ENCODE results near the gene PSPH.
"Not testable (repeated sequence)": the region's sequence is repeated elsewhere in the genome, so short reads cannot be mapped to it uniquely, and the experiment has no call there.

The PSPH gene

DNA sequence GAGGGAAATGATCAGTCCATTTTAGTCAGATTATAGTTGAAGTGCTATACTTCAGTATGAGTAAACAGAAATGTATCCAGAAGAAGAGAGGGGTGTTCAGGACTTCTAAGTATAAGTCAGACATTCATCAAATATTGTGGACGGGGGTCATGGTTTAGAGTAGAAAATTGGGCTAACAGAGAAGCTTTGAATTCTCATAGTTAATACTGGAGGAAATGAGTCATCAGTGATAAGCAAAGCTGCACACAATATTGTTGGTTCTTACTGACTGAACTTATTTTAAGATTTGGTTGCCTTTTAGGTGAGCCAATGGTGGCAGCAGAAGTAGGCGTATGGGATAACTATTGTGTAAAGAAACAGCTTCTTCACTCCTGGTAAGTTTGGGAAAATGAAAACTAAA lies 11.1 kb upstream of the PSPH start:
- no peak for DNase-seq

DNA sequence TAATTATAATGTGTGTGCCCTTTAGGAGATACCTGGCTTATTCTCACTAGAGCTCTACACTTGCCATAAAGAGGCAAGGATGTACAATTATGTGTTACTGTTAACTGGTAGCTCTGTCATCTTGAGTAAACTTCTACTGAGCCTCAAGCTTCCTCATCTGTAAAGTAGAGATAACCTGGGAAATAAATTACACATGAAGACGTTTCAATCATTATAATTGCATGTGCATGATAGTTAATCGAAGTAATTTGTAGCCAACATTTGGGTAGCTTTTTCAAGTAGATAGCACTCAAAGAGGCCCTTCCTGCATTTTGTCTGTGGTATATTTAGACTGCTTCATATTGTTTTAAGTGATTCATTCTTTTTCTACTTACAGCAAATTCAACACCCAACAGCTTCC lies 2.7 kb upstream of the PSPH start:
- no peak for DNase-seq

GRCh38 chr7:56053379-56053778 lies 2.1 kb upstream of the PSPH start:
- no peak for DNase-seq

GRCh38 chr7:56051053-56051338 lies 248 bp downstream of the PSPH start:
- no peak for DNase-seq

DNA sequence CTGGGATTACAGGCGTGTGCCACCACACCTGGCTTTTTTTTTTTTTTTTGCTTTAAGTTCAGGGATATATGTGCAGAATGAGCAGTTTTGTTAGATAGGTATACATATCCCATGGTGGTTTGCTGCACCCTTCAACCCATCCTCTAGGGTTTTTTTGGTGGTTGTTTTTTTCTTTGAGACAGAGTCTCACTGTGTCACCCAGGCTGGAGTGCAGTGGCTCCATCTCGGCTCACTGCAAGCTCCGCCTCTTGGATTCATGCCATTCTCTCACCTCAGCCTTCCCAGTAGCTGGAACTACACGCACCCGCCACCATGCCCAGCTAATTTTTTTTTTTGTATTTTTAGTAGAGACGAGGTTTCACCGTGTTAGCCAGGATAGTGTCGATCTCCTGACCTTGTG lies 2.5 kb downstream of the PSPH start:
- not testable (repeated sequence) for DNase-seq

- no peak for DNase-seq
Measured at GRCh38 chr7:56048245-56048644, 3.0 kb downstream of the PSPH start.

GRCh38 chr7:56047446-56048116 lies 3.7 kb downstream of the PSPH start:
- not testable (repeated sequence) for DNase-seq

DNA sequence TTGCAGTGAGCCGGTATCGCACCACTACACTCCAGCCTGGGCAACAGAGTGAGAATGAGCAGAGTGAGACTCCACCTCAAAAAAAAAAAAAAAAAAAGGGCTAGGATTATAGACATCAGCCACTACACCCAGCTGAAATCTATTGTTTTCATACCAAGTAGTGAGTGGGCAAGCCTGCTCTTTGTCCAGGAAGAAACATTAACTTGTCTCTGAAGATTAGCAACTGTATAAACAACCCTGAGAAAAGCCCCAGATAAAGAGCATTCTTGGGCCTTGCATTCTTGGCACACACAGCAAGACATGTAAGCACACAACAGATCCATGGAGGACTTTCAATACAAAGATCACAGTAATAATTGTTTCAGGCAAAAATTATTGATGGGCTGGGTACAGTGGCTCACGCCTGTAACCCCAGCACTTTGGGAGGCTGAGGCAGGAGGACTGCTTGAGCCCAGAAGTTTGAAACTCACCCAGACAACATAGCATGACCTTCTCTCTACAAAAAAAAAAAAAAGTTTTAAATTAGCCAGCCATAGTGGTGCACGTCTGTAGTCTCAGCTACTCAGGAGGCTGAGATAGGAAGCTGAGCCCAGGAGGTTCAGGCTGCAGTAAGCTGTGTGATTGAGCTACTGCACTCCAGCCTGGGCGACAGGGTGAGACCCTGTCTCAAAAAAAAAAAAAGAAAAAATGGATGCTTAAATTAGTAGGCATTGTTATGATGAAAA lies 4.4 kb downstream of the PSPH start:
- no peak for DNase-seq

GRCh38 chr7:56045758-56046157 lies 5.5 kb downstream of the PSPH start:
- DNase-seq, result not testable (repeated sequence)

DNA sequence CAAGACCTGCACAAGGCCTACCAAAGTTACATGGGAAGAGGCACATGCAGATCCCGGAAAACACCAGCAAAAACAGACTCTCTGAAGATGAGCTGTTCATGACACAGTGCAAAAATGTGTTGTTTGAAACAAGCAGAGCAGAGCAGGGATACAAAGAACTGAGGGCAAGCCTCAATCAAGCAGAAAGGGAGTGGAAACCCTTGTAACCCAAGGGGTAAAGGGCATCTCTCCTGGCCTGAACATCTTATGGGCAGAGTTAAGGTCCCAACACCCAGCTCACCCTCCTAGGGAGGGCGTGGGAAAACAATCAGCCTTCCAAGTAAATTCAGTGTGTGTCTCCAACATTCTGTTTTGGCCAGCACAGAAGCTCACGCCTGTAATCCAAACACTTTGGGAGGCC lies 10.5 kb downstream of the PSPH start:
- DNase-seq, result no peak

DNA sequence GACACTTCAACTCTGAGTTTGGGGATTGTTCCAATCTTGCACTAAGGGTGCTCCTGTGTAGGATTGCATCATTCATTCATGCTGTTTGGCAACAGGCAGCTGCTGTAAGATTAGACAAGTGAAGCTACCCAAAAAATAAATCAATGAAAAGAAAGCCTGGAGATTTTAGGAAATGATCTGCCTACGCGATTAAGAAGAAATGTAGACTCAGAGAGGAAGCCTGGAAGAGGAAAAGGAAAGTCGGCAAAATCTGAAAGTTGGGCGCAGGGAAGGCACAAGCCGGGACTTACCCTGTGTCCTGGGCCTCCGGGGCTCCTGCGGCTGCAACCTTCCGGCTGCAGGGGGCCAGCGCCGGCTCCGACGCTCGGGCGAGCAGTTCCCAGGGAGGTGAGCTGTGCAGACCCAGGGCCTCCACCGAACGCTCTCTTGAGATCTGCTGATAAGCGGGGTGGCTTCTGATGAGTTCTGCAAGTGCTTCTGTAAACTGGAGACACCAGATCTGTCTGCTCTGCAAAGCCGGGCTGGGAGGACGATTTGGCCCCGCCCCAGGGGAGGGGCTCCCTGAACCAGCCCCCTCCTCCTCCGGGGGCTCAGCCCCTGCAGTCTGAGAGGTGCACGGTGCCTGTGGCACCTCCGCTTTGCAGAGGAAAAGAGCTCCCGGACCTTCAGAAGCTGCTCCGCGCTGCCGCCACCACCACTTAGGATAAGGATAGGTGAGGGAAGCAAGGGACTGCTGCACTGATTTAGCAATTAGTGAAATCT lies 17.4 kb downstream of the PSPH start:
- peak; percentile 69 to 74 for DNase-seq

DNA sequence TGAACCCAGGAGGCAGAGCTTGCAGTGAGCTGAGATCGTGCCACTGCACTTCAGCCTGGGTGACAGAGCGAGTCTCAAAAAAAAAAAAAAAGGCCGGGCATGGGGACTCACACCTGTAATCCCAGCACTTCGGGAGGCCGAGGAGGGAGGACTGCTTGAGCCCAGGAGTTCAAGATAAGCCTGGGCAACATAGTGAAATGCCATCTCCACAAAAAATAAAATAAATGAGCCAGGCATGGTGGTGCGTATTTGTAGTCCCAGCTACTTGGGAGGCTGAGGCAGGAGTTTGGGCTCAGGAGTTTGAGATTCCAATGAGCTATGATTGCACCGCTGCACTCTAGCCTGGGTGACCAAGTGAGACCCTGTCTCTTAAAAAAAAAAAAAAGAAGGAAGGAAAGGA lies 18.7 kb downstream of the PSPH start:
- not testable (repeated sequence) for DNase-seq

DNA sequence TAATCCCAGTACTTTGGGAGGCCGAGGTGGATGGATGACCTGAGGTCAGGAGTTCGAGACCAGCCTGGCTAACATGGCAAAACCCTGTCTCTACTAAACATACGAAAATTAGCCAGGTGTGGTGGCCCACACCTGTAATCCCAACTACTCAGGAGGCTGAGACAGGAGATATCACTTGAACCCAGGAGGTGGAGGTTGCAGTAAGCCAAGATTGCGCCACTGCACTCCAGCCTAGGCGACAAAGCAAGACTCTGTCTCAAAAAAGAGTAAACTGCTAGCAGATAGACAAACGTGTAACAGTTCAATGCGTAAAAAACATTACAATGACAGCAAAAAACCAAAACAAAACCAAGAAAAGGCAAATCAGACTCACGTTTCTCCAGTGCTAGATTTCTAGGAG lies 19.7 kb downstream of the PSPH start:
- DNase-seq, result not testable (repeated sequence)

DNA sequence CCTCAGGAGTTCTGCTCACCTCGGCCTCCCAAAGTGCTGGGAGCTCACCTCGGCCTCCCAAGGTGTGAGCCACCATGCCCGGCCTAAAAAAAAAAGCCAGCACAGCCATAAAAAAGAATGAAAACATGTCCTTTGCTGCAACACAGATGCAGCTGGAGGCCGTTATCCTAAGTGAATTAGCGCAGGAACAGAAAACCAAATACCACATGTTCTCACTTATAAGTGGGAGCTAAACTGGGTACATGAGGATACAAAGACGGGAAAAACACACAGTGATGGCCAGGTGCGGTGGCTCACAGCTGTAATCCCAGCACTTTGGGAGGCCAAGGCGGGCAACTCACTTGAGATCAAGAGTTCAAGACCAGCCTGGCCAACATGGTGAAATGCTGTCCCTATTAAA lies 20.9 kb downstream of the PSPH start:
- DNase-seq, result no peak

- no peak for DNase-seq
Measured at GRCh38 chr7:56028942-56029630, 22.2 kb downstream of the PSPH start.

DNA sequence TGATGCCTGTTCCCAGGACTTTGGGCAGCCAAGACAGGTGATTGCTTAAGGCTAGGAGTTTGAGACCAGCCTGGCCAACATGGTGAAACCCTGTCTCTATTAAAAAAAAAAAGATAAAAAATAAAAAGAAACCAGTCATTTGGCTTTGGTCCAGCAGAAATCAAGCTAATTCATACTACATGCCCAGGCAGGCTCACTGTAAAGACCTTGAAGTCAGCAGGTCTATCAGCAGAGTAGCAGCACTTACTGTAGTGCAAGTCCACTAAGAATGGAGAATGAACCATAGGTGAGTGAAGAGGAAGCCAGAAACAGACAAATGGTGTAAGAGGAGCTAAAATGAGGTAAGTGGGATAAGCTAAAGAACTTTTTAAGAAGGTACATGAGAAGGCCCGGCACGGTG lies 24.7 kb downstream of the PSPH start:
- no peak for DNase-seq

DNA sequence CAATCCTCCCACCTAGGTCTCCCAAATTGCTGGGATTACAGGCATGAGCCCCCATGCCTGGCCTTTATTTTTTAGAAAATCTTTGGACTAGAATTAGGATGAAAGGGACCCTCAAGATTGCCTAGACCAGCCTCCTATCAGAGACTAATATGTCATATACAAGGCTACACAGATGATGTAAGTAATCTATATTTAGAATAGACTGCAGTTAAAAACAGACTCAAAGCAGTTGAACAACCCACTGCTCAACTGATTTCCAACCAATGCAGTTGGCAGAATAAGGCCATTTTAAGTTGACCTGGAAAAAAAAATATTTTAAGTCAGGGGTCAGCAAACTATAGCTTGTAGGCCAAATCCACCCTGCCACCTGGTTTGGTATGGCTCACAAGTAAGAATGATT lies 27.7 kb downstream of the PSPH start:
- DNase-seq, result no peak

- DNase-seq, result no peak
Measured at GRCh38 chr7:56019501-56019900, 31.7 kb downstream of the PSPH start.

DNA sequence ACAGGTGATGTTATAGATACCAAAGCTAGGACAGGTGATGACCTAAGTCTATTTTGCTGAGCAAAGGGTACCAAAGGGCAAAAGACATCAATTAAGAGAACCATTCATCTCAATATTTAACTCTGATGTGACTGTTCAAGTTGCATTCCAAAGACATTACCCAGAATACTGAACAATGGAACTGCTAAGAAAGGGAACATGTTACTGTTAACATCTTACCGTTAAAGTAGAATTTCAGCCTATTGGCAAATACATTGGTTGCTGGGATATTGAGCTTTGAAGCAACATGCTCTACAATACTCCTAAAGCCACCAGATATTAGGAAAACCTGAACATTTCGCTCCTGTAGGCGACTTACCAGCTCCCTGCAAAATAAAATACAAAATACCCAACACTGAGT lies 34.2 kb downstream of the PSPH start:
- DNase-seq, result not testable (repeated sequence)

GRCh38 chr7:56009695-56010094 lies 41.5 kb downstream of the PSPH start:
- DNase-seq, result no peak

DNA sequence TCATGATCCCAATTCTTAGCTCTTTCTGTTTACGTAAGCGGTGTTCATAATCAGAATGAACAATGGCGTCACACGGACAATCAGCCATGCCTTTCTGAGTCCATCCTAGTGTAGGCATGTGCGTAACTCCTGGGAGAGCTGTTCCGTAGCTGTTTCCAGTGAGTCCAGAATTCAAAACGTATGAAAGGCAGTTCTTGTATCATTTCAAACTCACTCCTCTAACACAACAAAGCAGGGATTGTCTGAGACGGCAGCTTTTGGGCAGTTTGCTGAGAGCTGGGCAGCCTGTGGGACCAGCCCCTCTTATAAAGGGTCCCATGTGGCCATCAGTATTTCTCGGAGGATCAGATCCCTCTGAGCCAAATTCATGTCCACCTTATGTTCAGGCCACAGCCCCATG lies 43.4 kb downstream of the PSPH start:
- DNase-seq, result no peak

DNA sequence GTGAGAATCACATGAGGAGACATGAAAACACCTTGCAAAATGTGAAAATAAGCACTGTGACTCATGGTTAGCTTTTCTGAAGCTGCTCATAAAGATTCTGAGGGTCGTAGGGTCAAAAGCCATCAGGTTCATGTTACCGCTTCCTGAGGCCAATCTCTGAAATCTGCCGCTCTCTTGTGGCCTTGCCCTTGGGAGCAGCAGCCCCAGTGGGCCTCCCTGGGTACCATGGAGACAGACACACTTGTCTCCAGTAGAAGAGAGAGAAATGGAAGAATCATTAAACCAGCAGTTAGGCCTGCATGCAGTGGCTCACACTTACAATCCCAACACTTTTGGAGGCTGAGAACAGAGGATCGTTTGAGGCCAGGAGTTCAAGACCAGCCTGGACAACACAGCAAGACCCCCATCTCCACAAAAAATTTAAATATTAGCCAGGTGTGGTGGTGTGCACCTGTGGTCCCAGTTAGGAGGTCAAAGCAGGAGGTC lies 44.0 kb downstream of the PSPH start:
- no peak for DNase-seq

- no peak for DNase-seq
Measured at GRCh38 chr7:56003749-56004148, 47.5 kb downstream of the PSPH start.

Measured in AML-193 (cell line).